SK-N-MC (cell line): Measurements from ENCODE around the gene DYRK1B.

ENCODE experiments used
- EZH2 ChIP-seq: fragments of 200-600 bp; sonication (generic); IDR thresholded peaks from one replicate; pipeline ENCODE4 v1.6.1; 2017; ENCODE audit warnings: antibody characterized with exemption
- FOXP2 ChIP-seq: optimal IDR thresholded peaks from 2 replicates; pipeline ENCODE3; 2011; ENCODE audit warnings: mild to moderate bottlenecking, moderate library complexity; ENCODE audit not compliant: insufficient read depth; ENCODE audit errors: extremely low read length, control extremely low read depth
- POLR2AphosphoS5 ChIP-seq: IDR thresholded peaks from 2 replicates; pipeline ENCODE4 v1.6.1; 2012; ENCODE audit warnings: mild to moderate bottlenecking, low read depth, low read length, borderline replicate concordance

- TF ChIP-seq EZH2 (no peak), POLR2AphosphoS5 (no peak), FOXP2 (no peak)
These were observed 24.6 kb downstream of the DYRK1B start for GRCh38 chr19:39809368-39809767.
